Ovary (tissue), 9 donors: ENCODE data around the gene PTPRN2. TPM values are rescaled to one million over a fixed set of nuclear protein-coding genes. Genes with fewer than 3 reads are reported as not detected.

Experiments used
- DNase-seq, 5 donors: peaks; one replicate each; pipeline ENCODE4 v3.0.0-alpha.2; 2019 to 2020
- H3K27ac ChIP-seq, 2 donors: fragments of 200-600 bp; one replicate each; pipeline versions ENCODE4 v1.5.1 to v1.8.0; 2019 to 2022
- H3K27me3 ChIP-seq: fragments of 200-600 bp; one replicate; pipeline ENCODE4 v1.8.0; 2022
- H3K36me3 ChIP-seq: fragments of 200-600 bp; sonication (generic); one replicate; pipeline ENCODE4 v1.5.1; 2019
- H3K4me1 ChIP-seq: one replicate; pipeline ENCODE4 v1.8.1; 2013; ENCODE audit warnings: mild to moderate bottlenecking, moderate library complexity; ENCODE audit not compliant: insufficient read depth
- H3K4me3 ChIP-seq: fragments of 200-600 bp; sonication (generic); one replicate; pipeline ENCODE4 v1.5.1; 2017
- H3K9me3 ChIP-seq, 2 donors: fragments of 200-600 bp in 1 of 2; sonication (generic) in 1 of 2; one replicate each; pipeline versions ENCODE4 v1.5.1 to v1.8.1; 2013 to 2019; ENCODE audit warnings: mild to moderate bottlenecking in 1 of 2, moderate library complexity in 1 of 2
- EP300 ChIP-seq: sonication (generic); formaldehyde crosslinking; IDR thresholded peaks from one replicate; pipeline ENCODE4 v1.6.1; 2017; ENCODE audit warnings: antibody characterized with exemption
- POLR2A ChIP-seq: fragments of 450-650 bp; IDR thresholded peaks from one replicate; pipeline ENCODE4 v1.6.1; 2017; ENCODE audit warnings: antibody characterized with exemption, mild to moderate bottlenecking, moderate library complexity
- WGBS, 3 donors: extraction: QIAGEN DNeasy Blood & Tissue Kit in 1 of 3; methylation state at CpG; one replicate each; pipeline versions ENCODE4 v1.1.5 to v1.1.7; 2013 to 2017; 5-methylcytosine and 5-hydroxymethylcytosine counted together
- intact Hi-C, 4 donors: fragments of 100-400 bp; cut with DNase I; formaldehyde crosslinking; loops; one replicate each; pipeline versions ENCODE4 v1.11.0 to v1.15.1; 2022 to 2023
- polyA plus RNA-seq, 2 donors: library from polyadenylated mRNA; stranded (reverse); fragments of 200-250 nt in 1 of 2; fragments of 350-450 nt in 1 of 2; fragmentation: Illumina TruSeq in 1 of 2; extraction: RNeasy Lipid Tissue Mini Kit (QIAGEN cat#74804) in 1 of 2; gene quantifications; one replicate each; pipeline ENCODE4 v1.2.3, GENCODE V29; 2013 to 2014
- total RNA-seq, 7 donors: library from RNA; depleted of rRNA in 2 of 7; stranded (reverse); fragments of >200 nt in 2 of 7; fragmentation: NEBNext Ultra II Directional in 3 of 7; extraction: Animal tissue kit (Norgen Biotek cat#: 25700) in 3 of 7; gene quantifications; one replicate each; pipeline versions ENCODE4 v1.1.0 to v1.2.4, GENCODE V29; 2016 to 2023
- TF ChIP-seq, protein P1 (sequence below), 3 donors: fragments of 450-650 bp in 2 of 3; fragments of 200-600 bp in 1 of 3; IDR thresholded peaks; one replicate each; pipeline versions ENCODE4 v1.5.1 to v1.8.0; 2016 to 2022; ENCODE audit warnings: antibody characterized with exemption in 3 of 3, mild to moderate bottlenecking in 1 of 3
- donor health status: DM: no; HTN: no; CAD: no; lungs with moderate emphysema.
- donor health status: DM: no; HTN: no; CAD: no.
- donor health status: Bipolar disorder and iron deficiency.
- donor health status: DM: yes; HTN: yes; CAD: no.
- donor health status: DM: no; HTN: no; CAD: no.
- donor health status: DM: yes; HTN: yes; CAD: no.

PTPRN2 gene
- total and polyA plus RNA-seq, 9 donors, result 3.5 to 11.1 (median 5.9) TPM

DNA sequence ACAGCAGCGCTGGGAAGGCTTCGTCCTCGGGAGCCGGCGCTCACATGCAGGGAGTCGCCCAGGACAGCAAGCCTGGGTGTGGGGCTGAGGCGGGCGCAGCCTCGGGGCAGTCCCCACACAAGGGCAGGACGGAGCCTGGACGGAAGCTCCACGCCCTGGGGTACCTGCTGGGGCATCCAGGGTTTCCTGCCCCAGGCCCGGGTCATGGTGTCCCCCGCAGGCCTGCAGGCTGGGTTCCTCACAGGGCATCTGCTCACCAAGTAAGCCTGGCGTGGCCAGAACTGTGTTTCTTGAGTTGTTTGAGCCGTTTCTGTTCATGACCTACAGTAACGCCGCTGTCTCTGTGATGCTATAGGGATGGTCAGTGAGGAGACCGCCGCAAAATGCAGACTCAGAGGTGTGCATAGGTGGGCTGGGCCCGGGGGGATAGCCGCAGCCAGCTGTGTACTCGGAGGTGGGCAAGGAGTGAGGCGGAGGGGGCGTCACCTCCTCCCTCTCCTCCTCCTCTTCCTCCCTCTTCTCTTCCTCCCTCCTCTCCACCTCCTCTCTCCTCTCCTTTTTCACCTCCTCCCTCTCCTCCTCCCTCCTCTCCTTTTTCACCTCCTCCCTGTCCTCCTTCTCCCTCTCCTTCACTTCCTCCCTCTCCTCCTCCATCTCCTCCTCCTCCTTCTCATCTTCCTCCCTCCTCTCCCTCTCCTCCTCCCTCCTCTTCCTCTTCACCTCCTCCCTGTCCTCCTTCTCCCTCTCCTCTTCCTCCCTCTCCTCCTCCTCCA is 811.9 kb downstream of the PTPRN2 start:
- Histone ChIP-seq H3K36me3 (no peaks in the 10 kb centered on the region), H3K4me3 (no peak overlapping the region), H3K27ac (no peak overlapping the region), H3K9me3 (no peaks in the 10 kb centered on the region), H3K4me1 (no peaks in the 10 kb centered on the region), H3K27me3 (no peaks in the 10 kb centered on the region)
- no peak for DNase-seq
- intact Hi-C loops, result no loop called here
- TF ChIP-seq POLR2A, result no peak
- TF ChIP-seq EP300, result no peak
- TF ChIP-seq, protein P1, sequence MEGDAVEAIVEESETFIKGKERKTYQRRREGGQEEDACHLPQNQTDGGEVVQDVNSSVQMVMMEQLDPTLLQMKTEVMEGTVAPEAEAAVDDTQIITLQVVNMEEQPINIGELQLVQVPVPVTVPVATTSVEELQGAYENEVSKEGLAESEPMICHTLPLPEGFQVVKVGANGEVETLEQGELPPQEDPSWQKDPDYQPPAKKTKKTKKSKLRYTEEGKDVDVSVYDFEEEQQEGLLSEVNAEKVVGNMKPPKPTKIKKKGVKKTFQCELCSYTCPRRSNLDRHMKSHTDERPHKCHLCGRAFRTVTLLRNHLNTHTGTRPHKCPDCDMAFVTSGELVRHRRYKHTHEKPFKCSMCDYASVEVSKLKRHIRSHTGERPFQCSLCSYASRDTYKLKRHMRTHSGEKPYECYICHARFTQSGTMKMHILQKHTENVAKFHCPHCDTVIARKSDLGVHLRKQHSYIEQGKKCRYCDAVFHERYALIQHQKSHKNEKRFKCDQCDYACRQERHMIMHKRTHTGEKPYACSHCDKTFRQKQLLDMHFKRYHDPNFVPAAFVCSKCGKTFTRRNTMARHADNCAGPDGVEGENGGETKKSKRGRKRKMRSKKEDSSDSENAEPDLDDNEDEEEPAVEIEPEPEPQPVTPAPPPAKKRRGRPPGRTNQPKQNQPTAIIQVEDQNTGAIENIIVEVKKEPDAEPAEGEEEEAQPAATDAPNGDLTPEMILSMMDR (IDR thresholded peaks at IDR 0.05), result no peak
- 74 to 81% (median 76%) methylated on average over 25 of the region's 25 CpGs for WGBS, 3 donors

GRCh38 chr7:157775021-157775559 is 812.5 kb downstream of the PTPRN2 start:
- TF ChIP-seq EP300, result no peak
- WGBS, 3 donors, result 84 to 88% (median 87%) methylated on average over 25 of the region's 25 CpGs
- no peaks in the 10 kb centered on the region for H3K36me3 ChIP-seq
- no peaks in the 10 kb centered on the region for H3K27me3 ChIP-seq
- no peak overlapping the region for H3K4me3 ChIP-seq
- no peak for DNase-seq
- intact Hi-C loops, result no loop called here
- no peaks in the 10 kb centered on the region for H3K9me3 ChIP-seq
- no peaks in the 10 kb centered on the region for H3K4me1 ChIP-seq
- no peak overlapping the region for H3K27ac ChIP-seq

DNA sequence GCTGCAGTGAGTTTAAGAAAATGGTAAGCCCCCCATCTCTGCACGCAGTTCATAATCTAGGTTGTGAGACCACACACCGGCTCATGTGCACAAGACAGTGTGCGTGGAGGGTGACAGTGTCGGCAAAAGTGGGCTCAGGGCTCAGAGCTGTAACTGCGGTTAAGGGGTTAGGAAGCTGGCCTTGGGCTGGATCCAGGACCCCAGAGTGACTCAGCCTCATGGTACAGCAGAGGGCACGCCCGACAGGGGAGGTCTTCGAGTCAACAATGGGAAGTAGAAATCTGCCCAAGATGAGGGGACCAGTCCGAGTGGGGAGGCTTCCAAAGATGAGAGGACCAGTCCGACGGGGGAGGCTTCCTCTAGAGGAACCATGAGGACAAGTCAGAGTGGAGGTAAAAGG is 813.1 kb downstream of the PTPRN2 start:
- intact Hi-C loops, result no loop called here
- DNase-seq, result no peak
- no peak overlapping the region for H3K27ac ChIP-seq
- H3K27me3 ChIP-seq, result no peaks in the 10 kb centered on the region
- TF ChIP-seq EP300, result no peak
- TF ChIP-seq, protein P1 (IDR thresholded peaks at IDR 0.05), result no peak
- TF ChIP-seq POLR2A, result no peak
- no peaks in the 10 kb centered on the region for H3K36me3 ChIP-seq
- H3K4me3 ChIP-seq, result no peak overlapping the region
- WGBS, 3 donors, result 79 to 92% (median 89%) methylated on average over 11 of the region's 11 CpGs
- H3K9me3 ChIP-seq, result no peaks in the 10 kb centered on the region
- H3K4me1 ChIP-seq, result no peaks in the 10 kb centered on the region

DNA sequence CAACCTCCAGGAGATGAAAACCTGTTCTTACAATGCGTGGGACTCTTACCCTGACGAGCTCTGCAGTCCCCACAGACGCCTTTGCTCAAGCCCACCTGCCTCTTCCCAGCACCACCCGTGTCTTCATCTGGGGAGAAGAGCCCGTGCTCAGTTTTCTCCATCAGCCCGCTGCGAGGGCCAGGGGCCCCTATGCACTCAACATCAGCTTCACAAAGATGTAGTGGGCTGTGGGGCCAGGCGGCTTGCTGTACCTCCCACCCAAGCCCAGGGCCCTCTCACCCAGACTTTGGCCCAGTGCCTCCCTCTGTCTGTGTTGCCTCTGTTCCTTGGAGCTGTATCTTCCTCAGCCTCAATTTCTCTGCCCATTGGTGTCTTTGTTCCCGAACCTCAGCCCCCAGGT is 814.3 kb downstream of the PTPRN2 start:
- Histone ChIP-seq H3K9me3 (no peaks in the 10 kb centered on the region), H3K27me3 (no peaks in the 10 kb centered on the region), H3K27ac (no peak overlapping the region), H3K4me3 (no peak overlapping the region), H3K4me1 (no peaks in the 10 kb centered on the region), H3K36me3 (no peaks in the 10 kb centered on the region)
- TF ChIP-seq, protein P1 (IDR thresholded peaks at IDR 0.05), result no peak
- TF ChIP-seq EP300 (no peak), POLR2A (no peak)
- DNase-seq, result no peak
- intact Hi-C loops, result no loop called here
- WGBS, 3 donors, result 54 to 61% (median 60%) methylated on average over 9 of the region's 9 CpGs

- H3K27ac ChIP-seq, result no peak overlapping the region
- no peak for DNase-seq
- intact Hi-C loops, result no loop called here
- H3K4me3 ChIP-seq, result no peak overlapping the region
- no peaks in the 10 kb centered on the region for H3K27me3 ChIP-seq
- H3K36me3 ChIP-seq, result no peaks in the 10 kb centered on the region
- H3K9me3 ChIP-seq, result no peaks in the 10 kb centered on the region
- WGBS, 3 donors, result 89 to 91% (median 90%) methylated on average over 21 of the region's 21 CpGs
- H3K4me1 ChIP-seq, result no peaks in the 10 kb centered on the region
- TF ChIP-seq, protein P1 (IDR thresholded peaks at IDR 0.05), result no peak
- TF ChIP-seq POLR2A, result no peak
- TF ChIP-seq EP300, result no peak
Measured at GRCh38 chr7:157772486-157773130, 815.0 kb downstream of the PTPRN2 start.
